ENCODE results near the gene TCF4. TPM values are rescaled to one million over a fixed set of nuclear protein-coding genes. Genes with fewer than 3 reads are reported as not detected.
A peak's percentile ranks its signal among the peaks of the same experiment; 100 is the strongest.

Gene TCF4
- total and polyA plus RNA-seq, 2 donors (not counting 3 experiments of a cell fraction or from before 2014, with no cell fraction given): 183 to 390 TPM

GRCh38 chr18:55422456-55423180, 165.4 kb downstream of the TCF4 start:
- Histone ChIP-seq H3K4me1 (ENCODE audit: control insufficient read depth, extremely low read depth, insufficient read depth, low read length) (peaks cover 29% of the 10 kb centered on the region), H3K9ac (replicated peaks; ENCODE audit: extremely low read depth, insufficient read depth, low read length) (peak overlapping the region; percentile 29), H3K9me1 (replicated peaks; ENCODE audit: control insufficient read depth, extremely low read depth, insufficient read depth, low read length) (no peaks in the 10 kb centered on the region), H3K4me3 (replicated peaks in 1 of 3; ENCODE audit: insufficient read depth in 1 of 3, low read depth in 1 of 3, low read length in 3 of 3) (peak overlapping the region in 2 of 3 experiments; percentile 3 to 35), H3K79me2 (ENCODE audit: control insufficient read depth, insufficient read depth, low read length) (peaks cover 39% of the 10 kb centered on the region), H3K27ac (ENCODE audit: insufficient read depth, low read depth, low read length) (peak overlapping the region; percentile 30), H4K20me1 (replicated peaks; ENCODE audit: control insufficient read depth, extremely low read depth, insufficient read depth, low read length) (no peaks in the 10 kb centered on the region), H3K27me3 (ENCODE audit: control insufficient read depth in 2 of 2, insufficient read depth in 2 of 2, low read length in 2 of 2) (no peaks in the 10 kb centered on the region), H2AFZ (ENCODE audit: low read depth, low read length) (no peak overlapping the region), H3K4me2 (ENCODE audit: insufficient read depth, low read length) (peak overlapping the region; percentile 77), H3K9me3 (replicated peaks; ENCODE audit: control insufficient read depth, insufficient read depth, low read length) (no peaks in the 10 kb centered on the region), H3K36me3 (ENCODE audit: control insufficient read depth in 2 of 2, extremely low read depth in 1 of 2, insufficient read depth in 2 of 2, low read length in 2 of 2) (no peaks in the 10 kb centered on the region)
- dilution Hi-C loops (cut with MboI; ENCODE audit: extremely low pct_ligation_motif_present, low sequenced_read_pairs): no loop called here
- DNase-seq (ENCODE audit: low read depth, low spot score): peak; percentile 86
- TF ChIP-seq POLR2A (IDR thresholded peaks at IDR 0.05; ENCODE audit: low read depth, low read length): no peak
- TF ChIP-seq EZH2 (IDR thresholded peaks at IDR 0.05; ENCODE audit: borderline replicate concordance, low read depth, low read length, severe bottlenecking): no peak
- no peak for TF ChIP-seq JUN (IDR thresholded peaks at IDR 0.05; ENCODE audit: borderline replicate concordance, insufficient read depth, insufficient read length, low read depth)
- no peak for TF ChIP-seq GATA2 (IDR thresholded peaks at IDR 0.05; ENCODE audit: insufficient read depth, insufficient read length, low read depth, low read length)
- TF ChIP-seq POLR2AphosphoS5 (IDR thresholded peaks at IDR 0.05; ENCODE audit: insufficient read depth, low read depth, low read length): no peak
- no peak for TF ChIP-seq MAX (IDR thresholded peaks at IDR 0.05; ENCODE audit: insufficient read depth, insufficient read length)
- TF ChIP-seq CTCF (IDR thresholded peaks at IDR 0.05; ENCODE audit: extremely low read depth in 1 of 2, insufficient read depth in 1 of 2, low read depth in 1 of 2, low read length in 2 of 2): no peak
- TF ChIP-seq MYC (IDR thresholded peaks at IDR 0.05; ENCODE audit: low read depth, low read length): no peak
- no peak for FAIRE-seq
- ChIA-PET CTCF (interaction anchor here (1.2 to 1.5 kb wide), 3 partner anchors 49 to 167 kb away, joined by 3 to 4 read pairs (median 3); no protein-coding TSS in a partner anchor), POLR2A (no interaction called here)
- no TSS peak for BruUV-seq (replicated peaks)
- intact Hi-C loops (cut with micrococcal nuclease): no loop called here
